ENCODE results near the gene ULK4. TPM values are rescaled to one million over a fixed set of nuclear protein-coding genes. Genes with fewer than 3 reads are reported as not detected.
A peak's percentile ranks its signal among the peaks of the same experiment; 100 is the strongest.

ULK4 gene
- total and polyA plus RNA-seq, 2 experiments from 2014 or later, result 1.8 to 3.7 TPM

- Histone ChIP-seq H3K9me3 (ENCODE audit: low read depth) (no peaks in the 10 kb centered on the region), H3K27me3 (no peaks in the 10 kb centered on the region), H3K27ac (no peak overlapping the region), H3K36me3 (no peaks in the 10 kb centered on the region), H3K4me1 (ENCODE audit: low read depth) (peaks cover 12% of the 10 kb centered on the region), H3K4me3 (no peak overlapping the region)
- no peak for DNase-seq (ENCODE audit: low read depth in 1 of 2, low spot score in 1 of 2)
- no peak for TF ChIP-seq CTCF (IDR thresholded peaks at IDR 0.05; ENCODE audit: low read depth, low read length)
Measured at GRCh38 chr3:41684797-41685735, 276.8 kb downstream of the ULK4 start.

- H3K4me1 ChIP-seq (ENCODE audit: low read depth), result peaks cover 12% of the 10 kb centered on the region
- no peaks in the 10 kb centered on the region for H3K27me3 ChIP-seq
- peak in 1 of 2 donors; percentile 21 for DNase-seq (ENCODE audit: low read depth in 1 of 2, low spot score in 1 of 2)
- H3K4me3 ChIP-seq, result no peak overlapping the region
- no peaks in the 10 kb centered on the region for H3K36me3 ChIP-seq
- no peaks in the 10 kb centered on the region for H3K9me3 ChIP-seq (ENCODE audit: low read depth)
- TF ChIP-seq CTCF (IDR thresholded peaks at IDR 0.05; ENCODE audit: low read depth, low read length), result no peak
- peak overlapping the region; percentile 32 for H3K27ac ChIP-seq
Measured at GRCh38 chr3:41683666-41684350, 278.1 kb downstream of the ULK4 start.

DNA sequence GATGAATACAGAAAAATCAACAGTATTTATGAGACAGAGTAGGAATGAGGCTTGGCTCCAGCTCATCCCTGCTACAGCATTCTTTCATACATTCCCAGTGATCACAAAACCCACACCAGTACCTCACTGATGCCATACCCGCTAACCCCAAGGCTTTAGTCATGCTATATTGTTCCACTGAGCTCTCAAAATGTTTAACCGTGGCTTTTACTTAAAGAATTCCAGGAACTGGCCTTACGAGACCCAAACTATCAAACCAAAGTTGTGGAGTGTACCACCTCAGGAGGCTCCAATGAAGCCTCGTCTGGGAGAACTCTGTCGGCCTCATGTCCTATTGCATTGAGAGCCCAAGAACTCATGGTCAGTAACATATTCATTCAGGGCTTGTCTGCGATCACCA is 278.9 kb downstream of the ULK4 start:
- no peak for TF ChIP-seq CTCF (IDR thresholded peaks at IDR 0.05; ENCODE audit: low read depth, low read length)

DNA sequence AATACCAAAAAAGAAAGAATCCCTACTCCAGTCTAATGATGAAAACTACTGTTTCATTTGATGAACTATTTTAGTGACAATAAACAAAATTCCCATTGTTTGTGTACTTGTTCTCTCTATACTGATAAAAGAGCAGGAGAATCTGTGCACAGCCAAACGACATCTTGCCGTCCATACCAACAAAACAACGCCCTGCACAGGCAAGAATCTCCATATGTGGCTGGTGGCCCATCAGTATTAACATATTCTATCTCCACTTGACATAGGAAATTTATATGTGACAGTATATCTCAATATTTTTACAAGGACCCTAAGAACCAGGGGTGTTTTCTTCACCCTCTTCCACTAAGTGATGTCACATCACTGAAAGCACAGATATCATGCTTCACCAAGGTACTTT is 279.5 kb downstream of the ULK4 start:
- DNase-seq (ENCODE audit: low read depth in 1 of 2, low spot score in 1 of 2), result no peak
- Histone ChIP-seq H3K36me3 (no peaks in the 10 kb centered on the region), H3K4me1 (ENCODE audit: low read depth) (peaks cover 12% of the 10 kb centered on the region), H3K4me3 (no peak overlapping the region), H3K27me3 (no peaks in the 10 kb centered on the region), H3K9me3 (ENCODE audit: low read depth) (no peaks in the 10 kb centered on the region), H3K27ac (no peak overlapping the region)
- no peak for TF ChIP-seq CTCF (IDR thresholded peaks at IDR 0.05; ENCODE audit: low read depth, low read length)

More for the DNA sequence above, 278.9 kb downstream of the ULK4 start:
- Histone ChIP-seq H3K27ac (no peak overlapping the region), H3K4me3 (no peak overlapping the region), H3K4me1 (ENCODE audit: low read depth) (peaks cover 12% of the 10 kb centered on the region), H3K36me3 (no peaks in the 10 kb centered on the region), H3K27me3 (no peaks in the 10 kb centered on the region), H3K9me3 (ENCODE audit: low read depth) (no peaks in the 10 kb centered on the region)
- peak in 1 of 2 donors; percentile 67 for DNase-seq (ENCODE audit: low read depth in 1 of 2, low spot score in 1 of 2)

- Histone ChIP-seq H3K4me3 (no peak overlapping the region), H3K9me3 (ENCODE audit: low read depth) (no peaks in the 10 kb centered on the region), H3K27me3 (no peaks in the 10 kb centered on the region), H3K4me1 (ENCODE audit: low read depth) (peaks cover 12% of the 10 kb centered on the region), H3K27ac (peak overlapping the region; percentile 35), H3K36me3 (no peaks in the 10 kb centered on the region)
- peak; percentile 34 to 95 for DNase-seq (ENCODE audit: low read depth in 1 of 2, low spot score in 1 of 2)
- TF ChIP-seq CTCF (IDR thresholded peaks at IDR 0.05; ENCODE audit: low read depth, low read length), result no peak
Measured at GRCh38 chr3:41681479-41681878, 280.4 kb downstream of the ULK4 start.

All from cardiac muscle cell (in vitro differentiated cells and primary cell).